HEK293 (cell line): ENCODE measurements around the gene CIB4.

Experiments
- CTCF ChIA-PET: fragments of 350-600 bp; formaldehyde crosslinking; extraction: SDS; loops from one replicate; lab custom pipeline; 2021; ENCODE audit warnings: antibody characterized with exemption; lab: Yijun Ruan, JAX
- POLR2A ChIA-PET: fragments of 300-600 bp; formaldehyde crosslinking; extraction: SDS; loops from one replicate; lab custom pipeline; 2020; ENCODE audit warnings: antibody characterized with exemption, inconsistent platforms; lab: Yijun Ruan, JAX
- H3K27ac ChIP-seq: fragments of 200-500 bp; sonication (Bioruptor generic); 2 replicates; pipeline ENCODE4 v1.5.1; 2014; ENCODE audit warnings: low read depth, low read length, control low read depth, inconsistent platforms; ENCODE audit errors: extremely low read depth
- H3K36me3 ChIP-seq, 2 experiments: fragments of 200-500 bp in 1 of 2; sonication (Bioruptor generic) in 1 of 2; 1 replicate in 1 of 2; 2 replicates in 1 of 2; pipeline ENCODE4 v1.5.1; 2014 to 2017; ENCODE audit warnings: inconsistent platforms in 2 of 2, low read length in 2 of 2; ENCODE audit not compliant: control insufficient read depth in 2 of 2, insufficient read depth in 1 of 2
- H3K4me1 ChIP-seq: fragments of 200-500 bp; sonication (Bioruptor generic); 2 replicates; pipeline ENCODE4 v1.5.1; 2014; ENCODE audit warnings: mild to moderate bottlenecking, low read length, inconsistent platforms; ENCODE audit not compliant: control insufficient read depth, insufficient read depth
- H3K4me3 ChIP-seq: 2 replicates; pipeline ENCODE4 v1.5.1; 2011; ENCODE audit warnings: low read depth, mild to moderate bottlenecking, control low read depth, low read length, moderate library complexity
- H3K9me3 ChIP-seq: fragments of 200-500 bp; sonication (Bioruptor generic); 2 replicates; pipeline ENCODE4 v1.5.1; 2014; ENCODE audit warnings: low read depth, low read length, inconsistent platforms; ENCODE audit not compliant: control insufficient read depth, insufficient read depth
- GLI4 ChIP-seq: fragments of 450-650 bp; formaldehyde crosslinking; IDR thresholded peaks from 2 replicates; pipeline ENCODE4 v1.5.1; 2016; ENCODE audit warnings: missing biosample characterization, missing genetic modification characterization
- KLF8 ChIP-seq: fragments of 450-650 bp; formaldehyde crosslinking; IDR thresholded peaks from 2 replicates; pipeline ENCODE4 v1.5.1; 2016; ENCODE audit warnings: missing biosample characterization, missing genetic modification characterization
- SALL2 ChIP-seq: fragments of 450-650 bp; formaldehyde crosslinking; IDR thresholded peaks from 2 replicates; pipeline ENCODE4 v1.5.0; 2017; ENCODE audit warnings: missing biosample characterization, mild to moderate bottlenecking, missing genetic modification characterization, borderline replicate concordance
- SP7 ChIP-seq: fragments of 450-650 bp; formaldehyde crosslinking; IDR thresholded peaks from 2 replicates; pipeline ENCODE4 v1.5.1; 2016; ENCODE audit warnings: missing biosample characterization, missing genetic modification characterization
- ZNF146 ChIP-seq: fragments of 450-650 bp; formaldehyde crosslinking; IDR thresholded peaks from 2 replicates; pipeline ENCODE4 v1.5.1; 2016; ENCODE audit warnings: missing biosample characterization, missing genetic modification characterization
- ZNF184 ChIP-seq: fragments of 450-650 bp; IDR thresholded peaks from 2 replicates; pipeline ENCODE4 v1.5.1; 2018; ENCODE audit warnings: missing biosample characterization, mild to moderate bottlenecking, missing genetic modification characterization
- ZNF404 ChIP-seq: fragments of 450-650 bp; formaldehyde crosslinking; IDR thresholded peaks from 2 replicates; pipeline ENCODE4 v1.5.1; 2017; ENCODE audit warnings: missing biosample characterization, missing genetic modification characterization
- ZNF433 ChIP-seq: fragments of 450-650 bp; formaldehyde crosslinking; IDR thresholded peaks from 2 replicates; pipeline ENCODE4 v1.5.1; 2016; ENCODE audit warnings: missing biosample characterization, missing genetic modification characterization, low read depth
- ZNF48 ChIP-seq: fragments of 450-650 bp; formaldehyde crosslinking; IDR thresholded peaks from 2 replicates; pipeline ENCODE4 v1.5.1; 2016; ENCODE audit warnings: missing biosample characterization, missing genetic modification characterization
- ZNF560 ChIP-seq: fragments of 450-650 bp; formaldehyde crosslinking; IDR thresholded peaks from 2 replicates; pipeline ENCODE4 v1.5.1; 2017; ENCODE audit warnings: missing biosample characterization, missing genetic modification characterization, borderline replicate concordance
- ZNF76 ChIP-seq: fragments of 450-650 bp; formaldehyde crosslinking; IDR thresholded peaks from 2 replicates; pipeline ENCODE4; 2016; ENCODE audit warnings: low read depth, missing biosample characterization, missing genetic modification characterization, borderline replicate concordance
- ZNF792 ChIP-seq: fragments of 450-650 bp; formaldehyde crosslinking; IDR thresholded peaks from 2 replicates; pipeline ENCODE4 v1.5.1; 2016; ENCODE audit warnings: missing biosample characterization, missing genetic modification characterization
- TF ChIP-seq, protein P1 (sequence below): fragments of 450-650 bp; formaldehyde crosslinking; IDR thresholded peaks from 2 replicates; pipeline ENCODE4 v1.5.1; 2016; ENCODE audit warnings: missing biosample characterization, missing genetic modification characterization
- TF ChIP-seq, protein P2 (sequence below): fragments of 450-650 bp; formaldehyde crosslinking; IDR thresholded peaks from 2 replicates; pipeline ENCODE4 v1.5.1; 2016; ENCODE audit warnings: missing biosample characterization, missing genetic modification characterization
- TF ChIP-seq, protein P3 (sequence below): fragments of 450-650 bp; formaldehyde crosslinking; IDR thresholded peaks from 2 replicates; pipeline ENCODE4 v1.5.1; 2016; ENCODE audit warnings: missing biosample characterization, missing genetic modification characterization
- TF ChIP-seq, protein P4 (sequence below): sonication (generic); formaldehyde crosslinking; IDR thresholded peaks from 2 replicates; pipeline ENCODE4 v1.8.1; 2022; ENCODE audit warnings: mild to moderate bottlenecking, moderate library complexity, missing genetic modification reagents

Gene CIB4

DNA sequence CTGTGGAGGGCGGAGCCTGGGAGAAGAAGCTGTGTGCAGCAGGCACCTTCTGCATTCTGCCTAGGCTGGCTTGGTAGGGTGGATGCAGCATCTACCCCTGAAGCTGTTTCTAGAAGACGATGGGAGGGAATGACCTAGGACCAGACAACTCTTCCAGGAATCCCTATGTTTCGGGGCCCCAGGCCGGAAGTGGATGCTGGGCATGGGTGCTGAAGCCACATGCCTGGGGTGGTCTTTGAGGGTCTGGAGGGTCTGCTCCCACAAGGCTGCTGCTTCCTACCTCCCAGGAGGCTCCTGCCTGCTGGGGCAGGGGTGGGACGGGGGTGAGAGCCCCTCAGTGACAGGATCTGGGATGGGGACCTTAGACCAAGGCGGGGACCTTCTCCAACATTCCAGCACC, 61.0 kb downstream of the CIB4 start (continued):
- TF ChIP-seq, protein P1, sequence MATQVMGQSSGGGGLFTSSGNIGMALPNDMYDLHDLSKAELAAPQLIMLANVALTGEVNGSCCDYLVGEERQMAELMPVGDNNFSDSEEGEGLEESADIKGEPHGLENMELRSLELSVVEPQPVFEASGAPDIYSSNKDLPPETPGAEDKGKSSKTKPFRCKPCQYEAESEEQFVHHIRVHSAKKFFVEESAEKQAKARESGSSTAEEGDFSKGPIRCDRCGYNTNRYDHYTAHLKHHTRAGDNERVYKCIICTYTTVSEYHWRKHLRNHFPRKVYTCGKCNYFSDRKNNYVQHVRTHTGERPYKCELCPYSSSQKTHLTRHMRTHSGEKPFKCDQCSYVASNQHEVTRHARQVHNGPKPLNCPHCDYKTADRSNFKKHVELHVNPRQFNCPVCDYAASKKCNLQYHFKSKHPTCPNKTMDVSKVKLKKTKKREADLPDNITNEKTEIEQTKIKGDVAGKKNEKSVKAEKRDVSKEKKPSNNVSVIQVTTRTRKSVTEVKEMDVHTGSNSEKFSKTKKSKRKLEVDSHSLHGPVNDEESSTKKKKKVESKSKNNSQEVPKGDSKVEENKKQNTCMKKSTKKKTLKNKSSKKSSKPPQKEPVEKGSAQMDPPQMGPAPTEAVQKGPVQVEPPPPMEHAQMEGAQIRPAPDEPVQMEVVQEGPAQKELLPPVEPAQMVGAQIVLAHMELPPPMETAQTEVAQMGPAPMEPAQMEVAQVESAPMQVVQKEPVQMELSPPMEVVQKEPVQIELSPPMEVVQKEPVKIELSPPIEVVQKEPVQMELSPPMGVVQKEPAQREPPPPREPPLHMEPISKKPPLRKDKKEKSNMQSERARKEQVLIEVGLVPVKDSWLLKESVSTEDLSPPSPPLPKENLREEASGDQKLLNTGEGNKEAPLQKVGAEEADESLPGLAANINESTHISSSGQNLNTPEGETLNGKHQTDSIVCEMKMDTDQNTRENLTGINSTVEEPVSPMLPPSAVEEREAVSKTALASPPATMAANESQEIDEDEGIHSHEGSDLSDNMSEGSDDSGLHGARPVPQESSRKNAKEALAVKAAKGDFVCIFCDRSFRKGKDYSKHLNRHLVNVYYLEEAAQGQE (tag by site-specific recombination), result no peak
- TF ChIP-seq ZNF76 (tag by site-specific recombination), result no peak
- no peak for TF ChIP-seq ZNF560 (tag by site-specific recombination)
- no peak for TF ChIP-seq ZNF404 (tag by site-specific recombination)

DNA sequence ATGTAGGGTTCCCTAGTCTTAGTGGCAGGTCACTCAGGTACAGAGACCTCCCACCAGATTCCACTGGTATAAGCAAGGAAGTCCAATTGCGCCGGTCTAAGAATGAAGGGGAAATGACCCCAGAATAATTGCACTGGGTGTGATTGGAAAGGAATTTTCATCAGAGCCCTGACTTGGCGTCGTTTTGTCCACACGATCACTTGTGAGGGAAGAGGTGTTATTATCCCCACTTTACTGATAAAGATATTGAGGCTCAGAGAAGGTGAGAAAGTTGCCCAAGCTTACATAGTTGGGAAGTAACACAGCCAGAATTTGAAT, 61.5 kb downstream of the CIB4 start:
- no peaks in the 10 kb centered on the region for H3K9me3 ChIP-seq
- CTCF ChIA-PET, result interaction anchor here (3.5 to 5.1 kb wide), 2 partner anchors 59 to 76 kb away, joined by 37 to 42 read pairs; no protein-coding TSS in a partner anchor
- POLR2A ChIA-PET, result no interaction called here
- H3K27ac ChIP-seq, result no peak overlapping the region
- TF ChIP-seq ZNF184 (no peak), ZNF146 (tag by site-specific recombination) (no peak), ZNF433 (tag by site-specific recombination) (no peak), SP7 (tag by site-specific recombination) (no peak), SALL2 (no peak), GLI4 (no peak)
- TF ChIP-seq, protein P2, sequence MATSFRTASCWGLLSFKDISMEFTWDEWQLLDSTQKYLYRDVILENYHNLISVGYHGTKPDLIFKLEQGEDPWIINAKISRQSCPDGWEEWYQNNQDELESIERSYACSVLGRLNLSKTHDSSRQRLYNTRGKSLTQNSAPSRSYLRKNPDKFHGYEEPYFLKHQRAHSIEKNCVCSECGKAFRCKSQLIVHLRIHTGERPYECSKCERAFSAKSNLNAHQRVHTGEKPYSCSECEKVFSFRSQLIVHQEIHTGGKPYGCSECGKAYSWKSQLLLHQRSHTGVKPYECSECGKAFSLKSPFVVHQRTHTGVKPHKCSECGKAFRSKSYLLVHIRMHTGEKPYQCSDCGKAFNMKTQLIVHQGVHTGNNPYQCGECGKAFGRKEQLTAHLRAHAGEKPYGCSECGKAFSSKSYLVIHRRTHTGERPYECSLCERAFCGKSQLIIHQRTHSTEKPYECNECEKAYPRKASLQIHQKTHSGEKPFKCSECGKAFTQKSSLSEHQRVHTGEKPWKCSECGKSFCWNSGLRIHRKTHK (tag by site-specific recombination), result no peak
- TF ChIP-seq, protein P3, sequence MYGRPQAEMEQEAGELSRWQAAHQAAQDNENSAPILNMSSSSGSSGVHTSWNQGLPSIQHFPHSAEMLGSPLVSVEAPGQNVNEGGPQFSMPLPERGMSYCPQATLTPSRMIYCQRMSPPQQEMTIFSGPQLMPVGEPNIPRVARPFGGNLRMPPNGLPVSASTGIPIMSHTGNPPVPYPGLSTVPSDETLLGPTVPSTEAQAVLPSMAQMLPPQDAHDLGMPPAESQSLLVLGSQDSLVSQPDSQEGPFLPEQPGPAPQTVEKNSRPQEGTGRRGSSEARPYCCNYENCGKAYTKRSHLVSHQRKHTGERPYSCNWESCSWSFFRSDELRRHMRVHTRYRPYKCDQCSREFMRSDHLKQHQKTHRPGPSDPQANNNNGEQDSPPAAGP, result no peak
- TF ChIP-seq, all 188 proteins: peak for 0
- Histone ChIP-seq H3K4me1 (no peaks in the 10 kb centered on the region), H3K36me3 (no peaks in the 10 kb centered on the region), H3K4me3 (no peak overlapping the region)

DNA sequence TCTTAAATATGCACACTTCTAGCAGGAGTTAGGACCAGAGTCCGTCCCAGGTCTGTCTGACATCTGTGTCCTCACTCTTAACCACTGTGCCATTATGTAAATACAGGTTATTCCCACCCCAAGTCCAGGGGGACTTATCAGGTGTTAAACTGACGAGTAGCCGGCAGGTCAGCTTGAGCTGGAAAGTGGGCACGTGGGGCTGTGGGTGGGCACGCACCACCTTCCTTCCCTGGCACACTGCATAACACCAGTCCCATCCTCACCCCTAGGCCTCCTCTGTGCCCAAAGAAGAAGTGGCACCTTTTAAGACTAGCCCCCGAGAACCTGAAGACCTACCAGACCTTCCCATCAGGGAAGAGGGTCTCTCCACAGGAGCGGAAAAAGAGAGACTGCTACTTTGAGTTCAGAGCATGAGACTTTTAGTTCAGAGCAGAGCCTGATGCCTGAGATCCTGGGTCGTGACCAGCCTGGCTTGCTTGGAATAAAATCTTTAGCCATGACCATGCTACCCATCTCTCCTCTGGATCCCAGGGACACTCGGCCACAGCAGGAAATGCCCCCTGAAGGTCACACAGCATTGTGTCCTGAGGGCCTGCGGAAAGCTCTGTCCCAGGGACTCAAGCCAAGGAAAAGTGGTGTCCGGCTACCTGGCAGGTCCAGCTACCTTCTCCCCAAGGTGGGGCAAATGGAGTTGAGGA, 62.0 kb downstream of the CIB4 start:
- Histone ChIP-seq H3K4me3 (no peak overlapping the region), H3K9me3 (no peaks in the 10 kb centered on the region), H3K36me3 (no peaks in the 10 kb centered on the region), H3K27ac (no peak overlapping the region), H3K4me1 (no peaks in the 10 kb centered on the region)
- POLR2A ChIA-PET, result no interaction called here
- CTCF ChIA-PET, result interaction anchor here (1.6 to 5.1 kb wide), 9 partner anchors 11 to 168 kb away, joined by 5 to 42 read pairs (median 12); no protein-coding TSS in a partner anchor
- TF ChIP-seq ZNF48, result no peak
- no peak for TF ChIP-seq KLF8 (tag by site-specific recombination)
- TF ChIP-seq, protein P4, sequence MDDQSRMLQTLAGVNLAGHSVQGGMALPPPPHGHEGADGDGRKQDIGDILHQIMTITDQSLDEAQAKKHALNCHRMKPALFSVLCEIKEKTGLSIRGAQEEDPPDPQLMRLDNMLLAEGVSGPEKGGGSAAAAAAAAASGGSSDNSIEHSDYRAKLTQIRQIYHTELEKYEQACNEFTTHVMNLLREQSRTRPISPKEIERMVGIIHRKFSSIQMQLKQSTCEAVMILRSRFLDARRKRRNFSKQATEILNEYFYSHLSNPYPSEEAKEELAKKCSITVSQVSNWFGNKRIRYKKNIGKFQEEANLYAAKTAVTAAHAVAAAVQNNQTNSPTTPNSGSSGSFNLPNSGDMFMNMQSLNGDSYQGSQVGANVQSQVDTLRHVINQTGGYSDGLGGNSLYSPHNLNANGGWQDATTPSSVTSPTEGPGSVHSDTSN, result no peak
- no peak for TF ChIP-seq ZNF792
